ENCODE results near the gene PSME3IP1. TPM values are rescaled to one million over a fixed set of nuclear protein-coding genes. Genes with fewer than 3 reads are reported as not detected.

The PSME3IP1 gene
- total and polyA plus RNA-seq, 8 donors = 27.9 to 63.3 (median 32.7) TPM

GRCh38 chr16:57165938-57166337 lies 19.9 kb downstream of the PSME3IP1 start:
- DNase-seq = peak in 1 of 6 donors; percentile 26

GRCh38 chr16:57165483-57165882 lies 20.4 kb downstream of the PSME3IP1 start:
- TF ChIP-seq CTCF (IDR thresholded peaks at IDR 0.05) = no peak
- peaks cover 0 to 24% (median 3%) of the 10 kb centered on the region in 3 donors for H3K36me3 ChIP-seq
- FAIRE-seq (no peak), ATAC-seq (peak; percentile 60 to 90 (median 75)), DNase-seq (no peak)
- no peaks in the 10 kb centered on the region for H3K9me3 ChIP-seq
- intact Hi-C loops (cut with DNase I) = no loop called here
- H3K27me3 ChIP-seq = no peaks in the 10 kb centered on the region
- peaks cover 4 to 16% (median 14%) of the 10 kb centered on the region in 3 donors for H3K4me1 ChIP-seq
- 20 to 21% methylated on average over 5 of the region's 5 CpGs for WGBS, 2 donors
- H3K27ac ChIP-seq = peak overlapping the region in 1 of 4 donors; percentile 17
- H3K4me3 ChIP-seq = no peak overlapping the region

More at GRCh38 chr16:57165938-57166337, 19.9 kb downstream of the PSME3IP1 start:
- H3K4me3 ChIP-seq = no peak overlapping the region
- peak overlapping the region in 2 of 4 donors; percentile 17 to 35 for H3K27ac ChIP-seq
- TF ChIP-seq CTCF (IDR thresholded peaks at IDR 0.05) = no peak
- WGBS, 2 donors = 20 to 23% methylated on average over 3 of the region's 3 CpGs
- no peaks in the 10 kb centered on the region for H3K9me3 ChIP-seq
- H3K36me3 ChIP-seq = peaks cover 0 to 24% (median 4%) of the 10 kb centered on the region in 3 donors
- ATAC-seq (peak; percentile 65 to 81 (median 72)), FAIRE-seq (no peak)
- intact Hi-C loops (cut with DNase I) = no loop called here
- H3K27me3 ChIP-seq = no peaks in the 10 kb centered on the region
- peaks cover 4 to 16% (median 14%) of the 10 kb centered on the region in 3 donors for H3K4me1 ChIP-seq

GRCh38 chr16:57163842-57164241 lies 22.0 kb downstream of the PSME3IP1 start:
- ATAC-seq (no peak), FAIRE-seq (no peak), DNase-seq (no peak)
- no peaks in the 10 kb centered on the region for H3K9me3 ChIP-seq
- H3K4me3 ChIP-seq = no peak overlapping the region
- intact Hi-C loops (cut with DNase I) = no loop called here
- peaks cover 4 to 16% (median 14%) of the 10 kb centered on the region in 3 donors for H3K4me1 ChIP-seq
- 78 to 100% methylated on average over 1 of the region's 1 CpG for WGBS, 2 donors
- H3K27me3 ChIP-seq = no peaks in the 10 kb centered on the region
- TF ChIP-seq CTCF (IDR thresholded peaks at IDR 0.05) = no peak
- H3K27ac ChIP-seq = no peak overlapping the region
- peaks cover 0 to 17% (median 3%) of the 10 kb centered on the region in 3 donors for H3K36me3 ChIP-seq

GRCh38 chr16:57159447-57159846 lies 26.4 kb downstream of the PSME3IP1 start:
- no peak for DNase-seq
- intact Hi-C loops (cut with DNase I) = no loop called here
- WGBS, 2 donors = 91 to 94% methylated on average over 4 of the region's 4 CpGs
- H3K27ac ChIP-seq = no peak overlapping the region
- H3K4me3 ChIP-seq = no peak overlapping the region
- H3K9me3 ChIP-seq = no peaks in the 10 kb centered on the region
- H3K4me1 ChIP-seq = no peaks in the 10 kb centered on the region
- TF ChIP-seq CTCF (IDR thresholded peaks at IDR 0.05) = no peak
- H3K27me3 ChIP-seq = no peaks in the 10 kb centered on the region
- no peak for FAIRE-seq
- H3K36me3 ChIP-seq = peaks cover 0 to 17% (median 3%) of the 10 kb centered on the region in 3 donors
- ATAC-seq = no peak

- 98 to 100% methylated on average over 1 of the region's 1 CpG for WGBS, 2 donors
- intact Hi-C loops (cut with DNase I) = no loop called here
- no peak for TF ChIP-seq CTCF (IDR thresholded peaks at IDR 0.05)
- no peak for FAIRE-seq
- H3K4me1 ChIP-seq = no peaks in the 10 kb centered on the region
- H3K27me3 ChIP-seq = no peaks in the 10 kb centered on the region
- no peaks in the 10 kb centered on the region for H3K9me3 ChIP-seq
- DNase-seq = no peak
- no peak overlapping the region for H3K27ac ChIP-seq
- no peak overlapping the region for H3K4me3 ChIP-seq
- ATAC-seq = no peak
- peaks cover 0 to 28% (median 2%) of the 10 kb centered on the region in 3 donors for H3K36me3 ChIP-seq
Observed at GRCh38 chr16:57157533-57157932, 28.3 kb downstream of the PSME3IP1 start.
